ENCODE measurements around the gene TLCD3B. TPM values are rescaled to one million over a fixed set of nuclear protein-coding genes. Genes with fewer than 3 reads are reported as not detected.

Gene TLCD3B
- total and polyA plus RNA-seq, 7 donors = 0.54 TPM; not detected in 6

GRCh38 chr16:30065943-30066760 lies 35.1 kb upstream of the TLCD3B start:
- intact Hi-C loops (cut with DNase I) = loop anchor here (5.0 kb wide), 1 partner anchor 254 kb away; the partner anchor contains the start of gene PRRT2
- no peak for DNase-seq
- Histone ChIP-seq H3K4me1 (peaks cover 0 to 62% (median 55%) of the 10 kb centered on the region in 4 donors), H3K27ac (peak overlapping the region; percentile 96 to 100 (median 98)), H3K9me3 (no peaks in the 10 kb centered on the region), H3K27me3 (no peaks in the 10 kb centered on the region), H3K36me3 (peaks cover 36 to 41% (median 38%) of the 10 kb centered on the region in 4 donors), H3K4me3 (peak overlapping the region; percentile 73 to 98 (median 82))
- 1% methylated on average over 44 of the region's 44 CpGs for WGBS, 2 donors
- TF ChIP-seq POLR2A (IDR thresholded peaks at IDR 0.05) = peak in 1 of 2 donors; percentile 11
- no peak for TF ChIP-seq POLR2AphosphoS5 (IDR thresholded peaks at IDR 0.05)
- TF ChIP-seq EP300 (IDR thresholded peaks at IDR 0.05) = no peak
- TF ChIP-seq CTCF (IDR thresholded peaks at IDR 0.05) = no peak

GRCh38 chr16:30065102-30065942 lies 34.3 kb upstream of the TLCD3B start, which contains the start of gene ALDOA:
Gene ALDOA (plus strand): TSS chr16:30065760. CDS start chr16:30066898, 1,138 bp downstream.
- H3K4me3 ChIP-seq = peak within 1 kb of the TSS; percentile 73 to 98 (median 82)
- H3K27ac ChIP-seq = peak within 1 kb of the TSS; percentile 96 to 100 (median 98)
- H3K4me1 ChIP-seq = peaks cover 0 to 57% (median 49%) of the 10 kb centered on the region in 4 donors
- WGBS, 2 donors = 0% methylated on average over 99 of the region's 99 CpGs
- no peaks in the 10 kb centered on the region for H3K9me3 ChIP-seq
- peak in 2 of 4 donors; percentile 49 to 77 for TF ChIP-seq EP300 (IDR thresholded peaks at IDR 0.05)
- TF ChIP-seq POLR2AphosphoS5 (IDR thresholded peaks at IDR 0.05) = peak; percentile 96 to 99 (median 98)
- TF ChIP-seq POLR2A (IDR thresholded peaks at IDR 0.05) = peak; percentile 99
- TF ChIP-seq CTCF (IDR thresholded peaks at IDR 0.05) = no peak
- H3K36me3 ChIP-seq = peaks cover 28 to 33% (median 31%) of the 10 kb centered on the region in 4 donors
- no peaks in the 10 kb centered on the region for H3K27me3 ChIP-seq
- intact Hi-C loops (cut with DNase I) = loop anchor here (5.0 kb wide), 1 partner anchor 253 kb away; the partner anchor contains the start of gene PRRT2
- peak; percentile 99 for DNase-seq

GRCh38 chr16:30064729-30065101 lies 33.6 kb upstream of the TLCD3B start:
- WGBS, 2 donors = 0 to 1% methylated on average over 25 of the region's 25 CpGs

More at GRCh38 chr16:30064729-30065101, 33.6 kb upstream of the TLCD3B start:
- TF ChIP-seq POLR2AphosphoS5 (IDR thresholded peaks at IDR 0.05) (peak in 2 of 4 donors; percentile 11 to 82), POLR2A (IDR thresholded peaks at IDR 0.05) (peak in 1 of 2 donors; percentile 73), CTCF (IDR thresholded peaks at IDR 0.05) (no peak), EP300 (IDR thresholded peaks at IDR 0.05) (no peak)
- Histone ChIP-seq H3K27ac (peak overlapping the region; percentile 96 to 100 (median 98)), H3K36me3 (peaks cover 22 to 27% (median 25%) of the 10 kb centered on the region in 4 donors), H3K27me3 (no peaks in the 10 kb centered on the region), H3K4me3 (peak overlapping the region; percentile 73 to 98 (median 82)), H3K4me1 (peaks cover 0 to 51% (median 43%) of the 10 kb centered on the region in 4 donors), H3K9me3 (no peaks in the 10 kb centered on the region)
- no peak for DNase-seq
- intact Hi-C loops (cut with DNase I) = loop anchor here (5.0 kb wide), 1 partner anchor 252 kb away; the partner anchor contains the start of gene PRRT2
